Neural progenitor cell (in vitro differentiated cells): ENCODE results near the gene UBE2B. TPM values are rescaled to one million over a fixed set of nuclear protein-coding genes. Genes with fewer than 3 reads are reported as not detected.
"Not testable (repeated sequence)": the region's sequence is repeated elsewhere in the genome, so short reads cannot be mapped to it uniquely, and the experiment has no call there.

Source experiments
- DNase-seq: peaks from one replicate; pipeline ENCODE4 v3.0.0-alpha.2; 2016; ENCODE audit warnings: low spot score
- H2AFZ ChIP-seq: fragments of 200-600 bp; sonication (generic); replicated peaks from 2 replicates; pipeline ENCODE4 v1.6.1; 2016; ENCODE audit warnings: antibody characterized with exemption
- H3F3A ChIP-seq: fragments of 200-600 bp; sonication (generic); 2 replicates; pipeline ENCODE4 v1.6.1; 2016; ENCODE audit warnings: antibody characterized with exemption, low read depth
- H3K27ac ChIP-seq: fragments of 200-600 bp; sonication (generic); 2 replicates; pipeline ENCODE4 v1.5.1; 2016; ENCODE audit warnings: mild to moderate bottlenecking
- H3K27me3 ChIP-seq: fragments of 200-600 bp; sonication (generic); 2 replicates; pipeline ENCODE4 v1.6.1; 2016; ENCODE audit warnings: mild to moderate bottlenecking, moderate library complexity
- H3K36me3 ChIP-seq: fragments of 200-600 bp; sonication (generic); 2 replicates; pipeline ENCODE4 v1.5.1; 2016
- H3K4me1 ChIP-seq: fragments of 200-600 bp; sonication (generic); 2 replicates; pipeline ENCODE4 v1.6.1; 2016; ENCODE audit warnings: mixed run types
- H3K4me2 ChIP-seq: fragments of 200-600 bp; sonication (generic); 2 replicates; pipeline ENCODE4 v1.6.1; 2016
- H3K4me3 ChIP-seq: fragments of 200-600 bp; sonication (generic); 2 replicates; pipeline ENCODE4 v1.5.1; 2016
- H3K79me2 ChIP-seq: fragments of 200-600 bp; sonication (generic); 2 replicates; pipeline ENCODE4 v1.6.1; 2016; ENCODE audit warnings: low read depth
- H3K9ac ChIP-seq: fragments of 200-600 bp; sonication (generic); 2 replicates; pipeline ENCODE4 v1.6.1; 2016
- H3K9me3 ChIP-seq: fragments of 200-600 bp; sonication (generic); 2 replicates; pipeline ENCODE4 v1.5.1; 2016; ENCODE audit warnings: low read depth
- H4K20me1 ChIP-seq: fragments of 200-600 bp; sonication (generic); 2 replicates; pipeline ENCODE4 v1.6.1; 2016; ENCODE audit warnings: low read depth
- H3K27ac Mint-ChIP-seq: 3 replicates; pipeline ENCODE4 v1.8.0; 2021; ENCODE audit warnings: mixed read lengths
- H3K27me3 Mint-ChIP-seq: 2 replicates; pipeline ENCODE4 v1.8.0; 2022; ENCODE audit warnings: low read depth, mild to moderate bottlenecking, inconsistent platforms, moderate library complexity, mixed read lengths; ENCODE audit not compliant: insufficient read depth
- H3K36me3 Mint-ChIP-seq: 3 replicates; pipeline ENCODE4 v1.8.0; 2021; ENCODE audit warnings: mixed read lengths
- H3K4me1 Mint-ChIP-seq: 3 replicates; pipeline ENCODE4 v1.8.0; 2021; ENCODE audit warnings: mixed read lengths
- H3K4me3 Mint-ChIP-seq: 3 replicates; pipeline ENCODE4 v1.8.0; 2021; ENCODE audit warnings: mild to moderate bottlenecking, moderate library complexity, mixed read lengths
- H3K9me3 Mint-ChIP-seq: 3 replicates; pipeline ENCODE4 v1.8.0; 2020; ENCODE audit warnings: mixed read lengths
- CTCF ChIP-seq: fragments of 200-600 bp; sonication (generic); IDR thresholded peaks from 2 replicates; pipeline ENCODE4 v1.5.1; 2017; ENCODE audit warnings: antibody characterized with exemption, mild to moderate bottlenecking
- EZH2 ChIP-seq: fragments of 200-600 bp; sonication (generic); IDR thresholded peaks from 2 replicates; pipeline ENCODE4 v1.6.1; 2017; ENCODE audit warnings: antibody characterized with exemption, mild to moderate bottlenecking, moderate library complexity
- EZH2phosphoT487 ChIP-seq: fragments of 200-600 bp; sonication (generic); IDR thresholded peaks from 2 replicates; pipeline ENCODE4 v1.6.1; 2017; ENCODE audit warnings: antibody characterized with exemption
- total RNA-seq: library from RNA; depleted of rRNA; stranded (reverse); fragments of >200 nt; gene quantifications from 2 replicates; pipeline ENCODE4 v1.2.3, GENCODE V29; 2015; ENCODE audit warnings: low replicate concordance

UBE2B gene
- total RNA-seq, 1 donor from 2014 or later = 72.4 TPM

- no peaks in the 10 kb centered on the region for H3K9me3 ChIP-seq
- Mint-ChIP-seq H3K27ac (no peak overlapping the region), H3K4me1 (peaks cover 21% of the 10 kb centered on the region), H3K27me3 (peaks cover 7% of the 10 kb centered on the region), H3K4me3 (no peak overlapping the region), H3K9me3 (peaks cover 2% of the 10 kb centered on the region), H3K36me3 (peaks cover 6% of the 10 kb centered on the region)
- no peak overlapping the region for H3K9ac ChIP-seq
- H3F3A ChIP-seq = peaks cover 13% of the 10 kb centered on the region
- peaks cover 71% of the 10 kb centered on the region for H4K20me1 ChIP-seq
- TF ChIP-seq EZH2 = no peak
- no peak for TF ChIP-seq CTCF
- TF ChIP-seq EZH2phosphoT487 = no peak
- H3K4me2 ChIP-seq = no peak overlapping the region
- no peak overlapping the region for H3K27ac ChIP-seq
- H2AFZ ChIP-seq = no peak overlapping the region
- H3K79me2 ChIP-seq = peaks cover 90% of the 10 kb centered on the region
- no peaks in the 10 kb centered on the region for H3K27me3 ChIP-seq
- peaks cover 10% of the 10 kb centered on the region for H3K36me3 ChIP-seq
- no peak overlapping the region for H3K4me3 ChIP-seq
- DNase-seq = no peak
- H3K4me1 ChIP-seq = peaks cover 6% of the 10 kb centered on the region
Measured at GRCh38 chr5:134374232-134374631, 2.9 kb downstream of the UBE2B start.

- no peaks in the 10 kb centered on the region for H3K27me3 ChIP-seq
- no peak overlapping the region for H3K4me2 ChIP-seq
- H3K4me1 ChIP-seq = no peaks in the 10 kb centered on the region
- Mint-ChIP-seq H3K4me1 (no peaks in the 10 kb centered on the region), H3K27me3 (peaks cover 1% of the 10 kb centered on the region), H3K9me3 (no peaks in the 10 kb centered on the region), H3K27ac (no peak overlapping the region), H3K4me3 (no peak overlapping the region), H3K36me3 (peaks cover 14% of the 10 kb centered on the region)
- no peaks in the 10 kb centered on the region for H3F3A ChIP-seq
- peaks cover 50% of the 10 kb centered on the region for H4K20me1 ChIP-seq
- DNase-seq = no peak
- no peaks in the 10 kb centered on the region for H3K9me3 ChIP-seq
- H3K36me3 ChIP-seq = peaks cover 30% of the 10 kb centered on the region
- no peak overlapping the region for H3K9ac ChIP-seq
- peaks cover 71% of the 10 kb centered on the region for H3K79me2 ChIP-seq
- no peak overlapping the region for H2AFZ ChIP-seq
- H3K27ac ChIP-seq = no peak overlapping the region
- no peak for TF ChIP-seq EZH2
- H3K4me3 ChIP-seq = no peak overlapping the region
Measured at GRCh38 chr5:134380346-134380745, 9.0 kb downstream of the UBE2B start.

GRCh38 chr5:134382204-134382603, 10.8 kb downstream of the UBE2B start:
- not testable (repeated sequence) for H3K9ac ChIP-seq, H3K4me1 Mint-ChIP-seq, H3K9me3 Mint-ChIP-seq, H3K4me3 Mint-ChIP-seq, DNase-seq, H3K4me3 ChIP-seq, H3K9me3 ChIP-seq, H3K27me3 Mint-ChIP-seq, H3F3A ChIP-seq, H3K27ac Mint-ChIP-seq, H3K4me1 ChIP-seq, H2AFZ ChIP-seq, H3K27me3 ChIP-seq, H3K27ac ChIP-seq, H3K4me2 ChIP-seq
- Histone ChIP-seq H4K20me1 (peaks cover 33% of the 10 kb centered on the region), H3K36me3 (peaks cover 21% of the 10 kb centered on the region), H3K79me2 (peaks cover 60% of the 10 kb centered on the region)
- peaks cover 12% of the 10 kb centered on the region for H3K36me3 Mint-ChIP-seq

GRCh38 chr5:134383980-134384697, 12.8 kb downstream of the UBE2B start:
- Mint-ChIP-seq H3K9me3 (no peaks in the 10 kb centered on the region), H3K27ac (no peak overlapping the region), H3K27me3 (peaks cover 2% of the 10 kb centered on the region), H3K4me3 (no peak overlapping the region), H3K36me3 (peaks cover 11% of the 10 kb centered on the region), H3K4me1 (no peaks in the 10 kb centered on the region)
- TF ChIP-seq CTCF = no peak
- no peak for TF ChIP-seq EZH2
- TF ChIP-seq EZH2phosphoT487 = no peak
- Histone ChIP-seq H3K27me3 (no peaks in the 10 kb centered on the region), H3K27ac (no peak overlapping the region), H3K4me1 (no peaks in the 10 kb centered on the region), H3K4me3 (no peak overlapping the region), H4K20me1 (peaks cover 14% of the 10 kb centered on the region), H3K9ac (no peak overlapping the region), H2AFZ (no peak overlapping the region), H3K36me3 (peaks cover 21% of the 10 kb centered on the region), H3K9me3 (no peaks in the 10 kb centered on the region), H3F3A (no peaks in the 10 kb centered on the region), H3K79me2 (peaks cover 40% of the 10 kb centered on the region), H3K4me2 (no peak overlapping the region)
- no peak for DNase-seq
